ENCODE results near the gene GRID1. TPM values are rescaled to one million over a fixed set of nuclear protein-coding genes. Genes with fewer than 3 reads are reported as not detected.

Gene GRID1
- total RNA-seq, 4 donors from 2014 or later = 0.40 to 1.9 (median 1.00) TPM

GRCh38 chr10:86188796-86189558, 177.6 kb downstream of the GRID1 start:
- intact Hi-C loops (cut with DNase I; ENCODE audit: low total_unique reads) = no loop called here
- 74 to 87% methylated on average over 6 of the region's 6 CpGs for WGBS, 2 donors (ENCODE audit: low coverage in 1 of 2)

DNA sequence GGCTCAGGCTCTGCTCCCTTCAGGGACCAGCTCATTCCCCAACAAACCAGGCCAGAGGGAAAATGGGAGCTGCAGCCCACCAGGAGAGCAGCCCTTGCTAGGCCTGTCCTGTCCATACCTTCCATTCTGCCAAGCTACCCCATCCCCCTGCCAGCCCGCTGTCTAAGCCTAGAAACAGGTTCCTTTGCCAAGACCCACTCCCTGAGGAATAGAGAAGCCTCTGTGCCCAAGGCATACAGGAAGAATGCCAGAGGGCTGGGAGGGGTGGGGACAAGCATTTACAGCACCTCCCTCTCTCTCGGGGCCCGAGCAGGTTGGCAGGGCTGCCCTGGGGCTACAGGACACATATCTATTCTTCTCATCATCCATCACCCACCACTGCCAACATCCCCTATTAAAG, 178.3 kb downstream of the GRID1 start:
- in situ Hi-C loops (cut with MboI; ENCODE audit: low pct_ligation_motif_present in 1 of 4, low pct_unique_long_range_greater_than_20kb in 1 of 4, low sequenced_read_pairs in 3 of 4) = no loop called here
- DNase-seq = no peak
- Histone ChIP-seq H3K36me3 (no peaks in the 10 kb centered on the region), H3K27ac (no peak overlapping the region), H3K4me3 (no peak overlapping the region), H3K9me3 (no peaks in the 10 kb centered on the region), H3K4me1 (no peaks in the 10 kb centered on the region), H3K27me3 (no peaks in the 10 kb centered on the region)
- intact Hi-C loops (cut with DNase I; ENCODE audit: low total_unique reads) = no loop called here
- TF ChIP-seq EP300 (IDR thresholded peaks at IDR 0.05; ENCODE audit: low read depth) = no peak
- 33% methylated on average over 3 of the region's 3 CpGs; no CpG with 5 or more reads in 1 of the 2 donors for WGBS, 2 donors (ENCODE audit: low coverage in 1 of 2)

More at GRCh38 chr10:86188796-86189558, 177.6 kb downstream of the GRID1 start:
- no peak overlapping the region for H3K27ac ChIP-seq
- H3K27me3 ChIP-seq = no peaks in the 10 kb centered on the region
- no peaks in the 10 kb centered on the region for H3K36me3 ChIP-seq
- H3K9me3 ChIP-seq = no peaks in the 10 kb centered on the region
- in situ Hi-C loops (cut with MboI; ENCODE audit: low pct_ligation_motif_present in 1 of 4, low pct_unique_long_range_greater_than_20kb in 1 of 4, low sequenced_read_pairs in 3 of 4) = no loop called here
- TF ChIP-seq, protein P1, sequence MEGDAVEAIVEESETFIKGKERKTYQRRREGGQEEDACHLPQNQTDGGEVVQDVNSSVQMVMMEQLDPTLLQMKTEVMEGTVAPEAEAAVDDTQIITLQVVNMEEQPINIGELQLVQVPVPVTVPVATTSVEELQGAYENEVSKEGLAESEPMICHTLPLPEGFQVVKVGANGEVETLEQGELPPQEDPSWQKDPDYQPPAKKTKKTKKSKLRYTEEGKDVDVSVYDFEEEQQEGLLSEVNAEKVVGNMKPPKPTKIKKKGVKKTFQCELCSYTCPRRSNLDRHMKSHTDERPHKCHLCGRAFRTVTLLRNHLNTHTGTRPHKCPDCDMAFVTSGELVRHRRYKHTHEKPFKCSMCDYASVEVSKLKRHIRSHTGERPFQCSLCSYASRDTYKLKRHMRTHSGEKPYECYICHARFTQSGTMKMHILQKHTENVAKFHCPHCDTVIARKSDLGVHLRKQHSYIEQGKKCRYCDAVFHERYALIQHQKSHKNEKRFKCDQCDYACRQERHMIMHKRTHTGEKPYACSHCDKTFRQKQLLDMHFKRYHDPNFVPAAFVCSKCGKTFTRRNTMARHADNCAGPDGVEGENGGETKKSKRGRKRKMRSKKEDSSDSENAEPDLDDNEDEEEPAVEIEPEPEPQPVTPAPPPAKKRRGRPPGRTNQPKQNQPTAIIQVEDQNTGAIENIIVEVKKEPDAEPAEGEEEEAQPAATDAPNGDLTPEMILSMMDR (IDR thresholded peaks at IDR 0.05) = no peak
- no peaks in the 10 kb centered on the region for H3K4me1 ChIP-seq
- no peak overlapping the region for H3K4me3 ChIP-seq
- DNase-seq = no peak

DNA sequence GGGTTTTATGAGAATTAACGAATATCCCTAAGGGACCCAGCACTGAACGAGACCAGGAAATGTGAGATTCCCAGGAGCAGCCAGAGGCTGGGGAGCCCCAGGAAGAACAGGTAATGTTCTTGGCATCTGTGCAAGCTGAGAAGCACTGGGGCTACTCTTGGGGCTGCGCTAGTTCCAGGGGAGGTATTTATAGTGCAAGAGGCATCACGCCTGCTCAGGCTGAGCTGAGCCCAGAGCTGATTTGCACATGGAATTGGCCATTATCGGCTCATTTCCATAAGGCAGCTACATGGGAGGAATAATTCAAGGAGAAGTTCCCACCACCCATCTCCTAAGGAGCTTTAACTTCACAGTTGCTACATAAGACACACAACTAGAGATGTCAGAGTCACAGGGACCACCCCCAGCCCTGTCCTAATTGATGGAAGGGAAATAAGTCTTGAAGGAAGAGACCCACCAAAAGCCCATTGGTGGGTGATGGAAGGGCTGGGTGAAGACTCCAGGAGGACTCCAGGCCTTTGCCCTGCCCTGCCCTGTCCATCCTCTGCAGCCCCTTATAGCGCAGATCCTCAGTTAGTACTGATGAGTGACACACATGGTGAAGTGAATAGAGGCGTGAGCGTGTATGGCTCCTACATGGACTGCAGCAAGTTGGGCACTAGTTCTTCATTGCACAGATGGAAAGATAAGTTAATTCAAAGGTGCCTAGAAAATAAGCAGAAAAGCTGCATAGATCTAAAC, 178.9 kb downstream of the GRID1 start:
- no peaks in the 10 kb centered on the region for H3K9me3 ChIP-seq
- TF ChIP-seq EP300 (IDR thresholded peaks at IDR 0.05; ENCODE audit: low read depth) (no peak), POLR2AphosphoS5 (IDR thresholded peaks at IDR 0.05) (no peak), POLR2A (IDR thresholded peaks at IDR 0.05) (no peak)
- TF ChIP-seq, protein P1 (IDR thresholded peaks at IDR 0.05) = no peak
- 87% methylated on average over 8 of the region's 8 CpGs; no CpG with 5 or more reads in 1 of the 2 donors for WGBS, 2 donors (ENCODE audit: low coverage in 1 of 2)

GRCh38 chr10:86186633-86187032, 180.0 kb downstream of the GRID1 start:
- 81 to 100% methylated on average over 1 of the region's 1 CpG for WGBS, 2 donors (ENCODE audit: low coverage in 1 of 2)
- Histone ChIP-seq H3K27ac (no peak overlapping the region), H3K4me3 (no peak overlapping the region), H3K36me3 (no peaks in the 10 kb centered on the region), H3K9me3 (no peaks in the 10 kb centered on the region), H3K4me1 (no peaks in the 10 kb centered on the region), H3K27me3 (no peaks in the 10 kb centered on the region)
- in situ Hi-C loops (cut with MboI; ENCODE audit: low pct_ligation_motif_present in 1 of 4, low pct_unique_long_range_greater_than_20kb in 1 of 4, low sequenced_read_pairs in 3 of 4) (no loop called here), intact Hi-C loops (cut with DNase I; ENCODE audit: low total_unique reads) (no loop called here)
- no peak for TF ChIP-seq EP300 (IDR thresholded peaks at IDR 0.05; ENCODE audit: low read depth)
- no peak for TF ChIP-seq POLR2AphosphoS5 (IDR thresholded peaks at IDR 0.05)
- TF ChIP-seq, protein P1 (IDR thresholded peaks at IDR 0.05) = no peak
- TF ChIP-seq POLR2A (IDR thresholded peaks at IDR 0.05) = no peak
- no peak for DNase-seq

More for the DNA sequence above, 178.9 kb downstream of the GRID1 start:
- in situ Hi-C loops (cut with MboI; ENCODE audit: low pct_ligation_motif_present in 1 of 4, low pct_unique_long_range_greater_than_20kb in 1 of 4, low sequenced_read_pairs in 3 of 4) = no loop called here
- Histone ChIP-seq H3K36me3 (no peaks in the 10 kb centered on the region), H3K27me3 (no peaks in the 10 kb centered on the region), H3K27ac (no peak overlapping the region), H3K4me1 (no peaks in the 10 kb centered on the region), H3K4me3 (no peak overlapping the region)
- intact Hi-C loops (cut with DNase I; ENCODE audit: low total_unique reads) = no loop called here
- DNase-seq = no peak
